Measurements from ENCODE around the gene VPS50.

The VPS50 gene

GRCh38 chr7:93409324-93409723 is 177.2 kb downstream of the VPS50 start:
- no peak for DNase-seq (ENCODE audit: low read depth in 3 of 3)
